Mesothelial cell of epicardium (in vitro differentiated cells): ENCODE results near the gene GRIK1. TPM values are rescaled to one million over a fixed set of nuclear protein-coding genes. Genes with fewer than 3 reads are reported as not detected.

Source experiments
- DNase-seq, 2 experiments: peaks; one replicate each; pipeline ENCODE4 v3.0.0; 2021; ENCODE audit warnings: low spot score in 2 of 2; ENCODE audit not compliant: unreplicated experiment in 2 of 2
- H3K27ac Mint-ChIP-seq: 2 replicates; pipeline ENCODE4 v1.8.0; 2021; ENCODE audit warnings: mixed read lengths
- H3K27me3 Mint-ChIP-seq: 2 replicates; pipeline ENCODE4 v1.8.0; 2021; ENCODE audit warnings: low read depth, mixed read lengths
- H3K36me3 Mint-ChIP-seq: 2 replicates; pipeline ENCODE4 v1.8.0; 2021; ENCODE audit warnings: mixed read lengths
- H3K4me1 Mint-ChIP-seq: 2 replicates; pipeline ENCODE4 v1.8.0; 2021; ENCODE audit warnings: mixed read lengths
- H3K4me3 Mint-ChIP-seq: 2 replicates; pipeline ENCODE4 v1.8.0; 2021; ENCODE audit warnings: mild to moderate bottlenecking, moderate library complexity, mixed read lengths
- H3K9me3 Mint-ChIP-seq: 2 replicates; pipeline ENCODE4 v1.8.0; 2021; ENCODE audit warnings: mixed read lengths
- CTCF ChIP-seq: fragments of 200-600 bp; sonication (generic); IDR thresholded peaks from one replicate; pipeline ENCODE4 v1.5.0; 2021; ENCODE audit warnings: antibody characterized with exemption; ENCODE audit not compliant: unreplicated experiment
- total RNA-seq: library from RNA; stranded (reverse); gene quantifications from 3 replicates; pipeline ENCODE4 v1.2.1, GENCODE V29; 2021

Gene GRIK1
- total RNA-seq, 1 donor from 2014 or later: 5.9 TPM

- Mint-ChIP-seq H3K4me1 (peaks cover 21% of the 10 kb centered on the region), H3K27ac (no peak overlapping the region), H3K27me3 (no peaks in the 10 kb centered on the region), H3K36me3 (no peaks in the 10 kb centered on the region), H3K9me3 (no peaks in the 10 kb centered on the region), H3K4me3 (no peak overlapping the region)
- DNase-seq: no peak
- TF ChIP-seq CTCF: no peak
Measured at GRCh38 chr21:29801122-29801521, 138.7 kb downstream of the GRIK1 start.

DNA sequence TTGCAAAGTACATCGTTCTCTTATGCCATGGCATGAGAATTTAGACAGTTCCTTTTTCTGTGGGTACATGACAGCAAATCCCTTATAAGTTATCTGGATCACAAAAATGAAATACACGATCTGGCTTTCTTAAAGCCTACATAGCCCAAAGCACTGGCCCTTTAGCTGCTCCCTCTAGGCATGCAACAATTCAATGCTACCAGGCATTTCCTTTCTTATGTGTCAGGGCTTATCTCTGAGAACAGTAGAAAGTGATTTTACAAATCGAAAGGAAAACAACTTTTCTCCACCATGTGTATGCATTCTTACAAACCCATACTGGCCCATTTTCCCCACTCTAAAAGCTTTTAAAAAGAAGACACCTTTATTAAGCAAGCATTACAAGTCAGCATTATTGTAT is 139.7 kb downstream of the GRIK1 start:
- Mint-ChIP-seq H3K36me3 (no peaks in the 10 kb centered on the region), H3K4me3 (no peak overlapping the region), H3K27ac (no peak overlapping the region), H3K4me1 (peaks cover 21% of the 10 kb centered on the region), H3K27me3 (no peaks in the 10 kb centered on the region), H3K9me3 (no peaks in the 10 kb centered on the region)
- no peak for DNase-seq
- no peak for TF ChIP-seq CTCF

DNA sequence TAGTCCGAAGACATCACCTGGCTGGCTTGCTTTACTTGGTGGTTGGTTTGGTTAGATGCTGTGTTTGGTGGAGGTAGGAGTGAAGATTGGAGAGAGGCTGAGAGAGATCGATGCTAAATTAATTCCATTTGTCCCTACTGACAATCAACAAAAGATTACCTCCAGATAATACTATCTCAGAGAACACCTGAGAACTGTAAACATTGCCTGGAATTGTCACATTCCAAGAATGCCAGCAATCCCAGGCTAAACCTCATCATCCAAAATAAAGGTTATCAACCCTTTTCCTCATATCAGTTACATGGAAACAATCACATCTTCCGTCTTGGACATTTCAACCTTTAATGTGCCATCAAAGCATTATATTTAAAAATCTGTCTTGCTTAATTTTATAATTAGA is 141.0 kb downstream of the GRIK1 start:
- Mint-ChIP-seq H3K9me3 (no peaks in the 10 kb centered on the region), H3K36me3 (no peaks in the 10 kb centered on the region), H3K4me1 (peaks cover 21% of the 10 kb centered on the region), H3K4me3 (no peak overlapping the region), H3K27me3 (no peaks in the 10 kb centered on the region), H3K27ac (no peak overlapping the region)
- DNase-seq: no peak
- no peak for TF ChIP-seq CTCF

DNA sequence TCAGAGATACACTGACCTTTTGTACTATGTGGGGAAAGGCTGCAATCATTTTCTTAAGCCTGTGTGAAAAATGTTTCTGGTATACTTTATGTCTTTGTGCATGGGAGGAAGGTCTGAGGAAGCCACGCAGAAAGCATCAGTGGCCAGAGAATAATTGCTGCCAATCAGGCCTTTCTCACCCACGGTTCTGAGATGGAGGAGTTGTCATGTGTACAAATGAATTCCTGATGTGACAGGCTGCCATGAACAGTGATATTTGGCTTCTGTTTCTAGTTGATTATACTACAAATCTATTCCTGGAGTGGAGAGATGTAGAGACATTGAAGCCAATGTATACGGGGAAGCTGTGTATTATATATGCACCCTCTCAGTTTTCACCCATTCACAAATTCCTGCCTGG is 142.6 kb downstream of the GRIK1 start:
- Mint-ChIP-seq H3K36me3 (no peaks in the 10 kb centered on the region), H3K4me3 (no peak overlapping the region), H3K4me1 (peaks cover 16% of the 10 kb centered on the region), H3K27me3 (no peaks in the 10 kb centered on the region), H3K27ac (no peak overlapping the region), H3K9me3 (no peaks in the 10 kb centered on the region)
- TF ChIP-seq CTCF: no peak
- no peak for DNase-seq

- Mint-ChIP-seq H3K4me3 (no peak overlapping the region), H3K4me1 (peaks cover under 1% of the 10 kb centered on the region), H3K9me3 (no peaks in the 10 kb centered on the region), H3K27ac (no peak overlapping the region), H3K36me3 (no peaks in the 10 kb centered on the region), H3K27me3 (no peaks in the 10 kb centered on the region)
- DNase-seq: no peak
- TF ChIP-seq CTCF: no peak
Measured at GRCh38 chr21:29793712-29794111, 146.1 kb downstream of the GRIK1 start.

GRCh38 chr21:29789393-29789792 is 150.4 kb downstream of the GRIK1 start:
- Mint-ChIP-seq H3K4me3 (no peak overlapping the region), H3K9me3 (no peaks in the 10 kb centered on the region), H3K36me3 (no peaks in the 10 kb centered on the region), H3K4me1 (peaks cover 10% of the 10 kb centered on the region), H3K27me3 (no peaks in the 10 kb centered on the region), H3K27ac (no peak overlapping the region)
- DNase-seq: no peak
- no peak for TF ChIP-seq CTCF
